Tibial nerve (tissue), 4 donors: ENCODE results near the gene CLASP1. TPM values are rescaled to one million over a fixed set of nuclear protein-coding genes. Genes with fewer than 3 reads are reported as not detected.

Experiments used
- DNase-seq, 2 donors: peaks; one replicate each; pipeline ENCODE4 v3.0.0-alpha.2; 2019; ENCODE audit warnings: low spot score in 2 of 2
- H3K27ac ChIP-seq, 4 donors: fragments of 200-600 bp; sonication (generic) in 3 of 4; one replicate each; pipeline ENCODE4 v1.5.1; 2017 to 2019; ENCODE audit warnings: mild to moderate bottlenecking in 1 of 4
- H3K27me3 ChIP-seq, 2 donors: fragments of 200-600 bp; sonication (generic) in 1 of 2; one replicate each; pipeline versions ENCODE4 v1.5.1 to v1.6.0; 2017 to 2019
- H3K36me3 ChIP-seq, 3 donors: fragments of 200-600 bp; sonication (generic); one replicate each; pipeline ENCODE4 v1.5.1; 2018 to 2019
- H3K4me1 ChIP-seq, 4 donors: fragments of 200-600 bp; sonication (generic) in 3 of 4; one replicate each; pipeline ENCODE4 v1.5.1; 2017 to 2019
- H3K4me3 ChIP-seq, 4 donors: fragments of 200-600 bp; sonication (generic) in 3 of 4; one replicate each; pipeline ENCODE4 v1.5.1; 2017 to 2019; ENCODE audit warnings: mild to moderate bottlenecking in 1 of 4, moderate library complexity in 1 of 4
- H3K9me3 ChIP-seq, 4 donors: fragments of 200-600 bp; sonication (generic) in 3 of 4; one replicate each; pipeline ENCODE4 v1.5.1; 2017 to 2019
- CTCF ChIP-seq, 5 experiments: fragments of 200-600 bp in 3 of 5; fragments of 450-650 bp in 2 of 5; sonication (generic) in 3 of 5; IDR thresholded peaks; one replicate each; pipeline ENCODE4 v1.5.1; 2016 to 2019; ENCODE audit warnings: antibody characterized with exemption in 5 of 5, mild to moderate bottlenecking in 3 of 5, moderate library complexity in 2 of 5
- EP300 ChIP-seq, 2 donors: sonication (generic); formaldehyde crosslinking; IDR thresholded peaks; one replicate each; pipeline ENCODE4 v1.6.1; 2017; ENCODE audit warnings: antibody characterized with exemption in 2 of 2, mild to moderate bottlenecking in 1 of 2
- POLR2A ChIP-seq, 2 donors: fragments of 450-650 bp; IDR thresholded peaks; one replicate each; pipeline ENCODE4 v1.6.1; 2017; ENCODE audit warnings: antibody characterized with exemption in 2 of 2, mild to moderate bottlenecking in 2 of 2, moderate library complexity in 2 of 2
- WGBS, 2 donors: methylation state at CpG; one replicate each; pipeline ENCODE4 v1.1.5; 2018; 5-methylcytosine and 5-hydroxymethylcytosine counted together
- total RNA-seq, 4 donors: library from RNA; depleted of rRNA; stranded (reverse); fragments of >200 nt; gene quantifications; one replicate each; pipeline ENCODE4 v1.1.0, GENCODE V29; 2016

The CLASP1 gene
- total RNA-seq, 4 donors from 2014 or later = 72.8 to 164 (median 88.6) TPM

DNA sequence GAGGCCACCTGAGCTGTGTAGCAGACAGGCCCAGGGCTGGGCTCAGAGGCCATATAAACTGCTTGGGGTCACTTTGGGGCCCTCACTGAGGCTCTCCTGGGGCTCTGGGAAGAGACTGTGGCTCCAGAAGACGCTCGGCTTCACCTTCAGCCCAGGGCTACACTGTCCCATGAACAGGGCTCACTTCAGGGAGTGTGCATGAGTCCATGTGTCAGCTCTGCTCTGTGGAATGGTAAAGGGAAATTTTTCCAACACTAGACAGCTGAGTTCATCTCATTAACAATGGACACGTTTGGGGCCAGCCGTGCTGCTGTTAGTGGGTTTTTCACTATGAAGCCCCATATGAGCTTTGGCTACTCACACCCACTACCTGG, 298.9 kb downstream of the CLASP1 start:
- no peaks in the 10 kb centered on the region for H3K27me3 ChIP-seq
- WGBS, 2 donors = 82 to 86% methylated on average over 4 of the region's 4 CpGs
- peaks cover 6 to 100% (median 23%) of the 10 kb centered on the region in 3 donors for H3K36me3 ChIP-seq
- no peak overlapping the region for H3K27ac ChIP-seq
- no peak for DNase-seq
- H3K4me3 ChIP-seq = no peak overlapping the region
- TF ChIP-seq EP300 (IDR thresholded peaks at IDR 0.05) (no peak), POLR2A (IDR thresholded peaks at IDR 0.05) (no peak), CTCF (IDR thresholded peaks at IDR 0.05) (no peak)
- no peaks in the 10 kb centered on the region for H3K9me3 ChIP-seq
- H3K4me1 ChIP-seq = no peaks in the 10 kb centered on the region

DNA sequence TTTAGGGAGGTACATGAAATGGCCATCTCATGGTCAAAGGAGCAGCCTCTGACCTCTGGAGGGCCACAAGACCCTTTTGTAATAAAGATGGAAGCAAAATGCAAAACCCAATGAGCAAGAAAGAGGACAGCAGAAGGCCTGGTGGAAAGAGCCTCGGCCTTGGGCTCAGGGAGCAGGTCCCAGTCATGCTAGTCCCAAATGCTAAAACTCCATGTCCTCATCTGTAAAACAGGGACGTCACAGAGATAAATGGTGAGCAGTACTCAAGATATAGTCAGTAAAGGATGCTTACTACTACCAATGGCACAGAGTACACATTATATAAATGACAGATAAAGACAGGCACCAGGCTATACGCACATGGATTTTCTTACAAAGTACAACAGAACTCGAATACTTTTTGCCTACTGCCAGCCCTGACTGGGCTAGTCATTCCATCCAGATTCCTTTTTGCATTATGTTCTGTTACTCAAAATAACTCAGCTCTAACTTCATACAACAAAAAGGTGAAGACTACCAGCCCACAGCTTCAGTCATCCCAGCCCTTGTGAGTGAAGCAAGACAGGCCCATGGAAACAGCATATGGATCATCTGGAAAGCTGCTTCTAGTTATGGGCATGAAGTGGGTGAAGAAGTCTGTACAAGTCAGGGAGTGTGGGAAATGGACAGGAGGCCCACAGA, 299.4 kb downstream of the CLASP1 start:
- DNase-seq = no peak
- TF ChIP-seq POLR2A (IDR thresholded peaks at IDR 0.05) = no peak
- no peak for TF ChIP-seq EP300 (IDR thresholded peaks at IDR 0.05)
- TF ChIP-seq CTCF (IDR thresholded peaks at IDR 0.05) = no peak
- H3K36me3 ChIP-seq = peaks cover 6 to 100% (median 20%) of the 10 kb centered on the region in 3 donors

DNA sequence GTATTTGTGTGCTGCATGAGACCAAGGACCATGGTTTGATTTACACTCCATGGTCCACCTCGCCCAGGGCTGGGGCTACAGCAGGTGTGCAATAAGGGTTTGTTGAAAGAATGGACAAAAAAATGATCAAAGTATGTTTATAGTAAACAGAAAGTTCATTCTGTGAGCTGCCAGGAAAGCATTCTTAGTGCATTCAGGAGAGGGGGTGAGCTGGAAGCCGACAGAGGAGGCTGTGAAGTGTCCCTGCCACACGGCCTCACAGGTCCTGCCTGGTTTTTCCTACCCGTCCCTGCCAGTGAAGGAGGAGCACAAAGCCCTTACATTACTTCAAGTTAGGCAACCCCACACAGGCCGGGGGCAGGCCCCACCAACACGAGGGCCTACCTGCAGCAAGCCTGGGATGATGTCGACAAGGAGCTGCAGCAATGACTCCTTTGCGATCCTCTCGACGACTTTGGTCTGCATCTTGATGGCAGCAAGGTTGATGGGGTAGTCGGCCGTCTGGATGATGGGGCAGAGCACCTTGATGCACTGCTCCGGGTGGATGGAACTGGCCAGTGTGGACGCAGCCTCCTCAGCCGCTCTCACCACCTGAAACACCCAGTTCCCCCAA, 301.0 kb downstream of the CLASP1 start:
- DNase-seq = no peak

More for the DNA sequence above, 299.4 kb downstream of the CLASP1 start:
- Histone ChIP-seq H3K9me3 (no peaks in the 10 kb centered on the region), H3K4me3 (no peak overlapping the region), H3K27ac (no peak overlapping the region), H3K4me1 (no peaks in the 10 kb centered on the region), H3K27me3 (no peaks in the 10 kb centered on the region)
- WGBS, 2 donors = 90% methylated on average over 4 of the region's 4 CpGs

GRCh38 chr2:121346859-121347258, 302.4 kb downstream of the CLASP1 start:
- Histone ChIP-seq H3K9me3 (no peaks in the 10 kb centered on the region), H3K4me3 (no peak overlapping the region), H3K27ac (no peak overlapping the region), H3K36me3 (peaks cover 0 to 98% (median 15%) of the 10 kb centered on the region in 3 donors), H3K27me3 (no peaks in the 10 kb centered on the region), H3K4me1 (no peaks in the 10 kb centered on the region)
- 87 to 89% methylated on average over 8 of the region's 8 CpGs for WGBS, 2 donors
- TF ChIP-seq EP300 (IDR thresholded peaks at IDR 0.05) (no peak), POLR2A (IDR thresholded peaks at IDR 0.05) (no peak), CTCF (IDR thresholded peaks at IDR 0.05) (no peak)
- DNase-seq = no peak

More for the DNA sequence above, 301.0 kb downstream of the CLASP1 start:
- Histone ChIP-seq H3K27me3 (no peaks in the 10 kb centered on the region), H3K27ac (no peak overlapping the region), H3K4me1 (no peaks in the 10 kb centered on the region), H3K9me3 (no peaks in the 10 kb centered on the region), H3K36me3 (peaks cover 0 to 100% (median 16%) of the 10 kb centered on the region in 3 donors), H3K4me3 (no peak overlapping the region)
- TF ChIP-seq CTCF (IDR thresholded peaks at IDR 0.05) (no peak), EP300 (IDR thresholded peaks at IDR 0.05) (no peak), POLR2A (IDR thresholded peaks at IDR 0.05) (no peak)
- 90 to 91% methylated on average over 15 of the region's 15 CpGs for WGBS, 2 donors

- WGBS, 2 donors = 80 to 86% methylated on average over 6 of the region's 6 CpGs
- no peak overlapping the region for H3K27ac ChIP-seq
- no peak for DNase-seq
- no peaks in the 10 kb centered on the region for H3K4me1 ChIP-seq
- H3K36me3 ChIP-seq = peaks cover 0 to 96% (median 10%) of the 10 kb centered on the region in 3 donors
- no peaks in the 10 kb centered on the region for H3K9me3 ChIP-seq
- TF ChIP-seq EP300 (IDR thresholded peaks at IDR 0.05) = no peak
- no peak for TF ChIP-seq POLR2A (IDR thresholded peaks at IDR 0.05)
- no peak for TF ChIP-seq CTCF (IDR thresholded peaks at IDR 0.05)
- H3K27me3 ChIP-seq = no peaks in the 10 kb centered on the region
- H3K4me3 ChIP-seq = no peak overlapping the region
Measured at GRCh38 chr2:121346407-121346806, 302.9 kb downstream of the CLASP1 start.
